ENCODE data around the gene NARS2.
"Not testable (repeated sequence)": the region's sequence is repeated elsewhere in the genome, so short reads cannot be mapped to it uniquely, and the experiment has no call there.

The NARS2 gene

GRCh38 chr11:78478536-78478935, 96.1 kb downstream of the NARS2 start:
- DNase-seq (ENCODE audit: low spot score), result no peak

- DNase-seq (ENCODE audit: low spot score), result no peak
Measured at GRCh38 chr11:78476066-78476465, 98.6 kb downstream of the NARS2 start.

GRCh38 chr11:78474451-78474850, 100.2 kb downstream of the NARS2 start:
- no peak for DNase-seq (ENCODE audit: low spot score)

- no peak for DNase-seq (ENCODE audit: low spot score)
Measured at GRCh38 chr11:78472905-78473304, 101.8 kb downstream of the NARS2 start.

- DNase-seq (ENCODE audit: low spot score), result no peak
Measured at GRCh38 chr11:78472382-78472781, 102.3 kb downstream of the NARS2 start.

- no peak for DNase-seq (ENCODE audit: low spot score)
Measured at GRCh38 chr11:78470861-78471442, 103.7 kb downstream of the NARS2 start.

- DNase-seq (ENCODE audit: low spot score), result no peak
Measured at GRCh38 chr11:78469896-78470295, 104.8 kb downstream of the NARS2 start.

- DNase-seq (ENCODE audit: low spot score), result no peak
Measured at GRCh38 chr11:78467931-78468330, 106.7 kb downstream of the NARS2 start.

- no peak for DNase-seq (ENCODE audit: low spot score)
Measured at GRCh38 chr11:78467370-78467769, 107.3 kb downstream of the NARS2 start.

GRCh38 chr11:78465169-78465942, 109.3 kb downstream of the NARS2 start:
- peak; percentile 48 for DNase-seq (ENCODE audit: low spot score)

- DNase-seq (ENCODE audit: low spot score), result not testable (repeated sequence)
Measured at GRCh38 chr11:78464787-78465168, 109.9 kb downstream of the NARS2 start.

GRCh38 chr11:78460471-78460870, 114.2 kb downstream of the NARS2 start:
- DNase-seq (ENCODE audit: low spot score), result no peak

- no peak for DNase-seq (ENCODE audit: low spot score)
Measured at GRCh38 chr11:78459738-78460137, 114.9 kb downstream of the NARS2 start.

GRCh38 chr11:78457448-78457847, 117.2 kb downstream of the NARS2 start:
- no peak for DNase-seq (ENCODE audit: low spot score)

- DNase-seq (ENCODE audit: low spot score), result no peak
Measured at GRCh38 chr11:78453140-78453935, 121.3 kb downstream of the NARS2 start.

GRCh38 chr11:78451371-78452150, 123.1 kb downstream of the NARS2 start:
- DNase-seq (ENCODE audit: low spot score), result no peak

- no peak for DNase-seq (ENCODE audit: low spot score)
Measured at GRCh38 chr11:78450866-78451265, 123.8 kb downstream of the NARS2 start.

- no peak for DNase-seq (ENCODE audit: low spot score)
Measured at GRCh38 chr11:78449866-78450265, 124.8 kb downstream of the NARS2 start.

GRCh38 chr11:78446210-78446609, 128.5 kb downstream of the NARS2 start:
- DNase-seq (ENCODE audit: low spot score), result no peak

GRCh38 chr11:78444726-78445125, 129.9 kb downstream of the NARS2 start:
- no peak for DNase-seq (ENCODE audit: low spot score)

GRCh38 chr11:78441956-78442355, 132.7 kb downstream of the NARS2 start:
- DNase-seq (ENCODE audit: low spot score), result no peak

- peak; percentile 69 for DNase-seq (ENCODE audit: low spot score)
Measured at GRCh38 chr11:78438298-78438975, 136.2 kb downstream of the NARS2 start.
